Gastroesophageal sphincter (tissue), 4 donors: ENCODE measurements around the gene XXYLT1. TPM values are rescaled to one million over a fixed set of nuclear protein-coding genes. Genes with fewer than 3 reads are reported as not detected.

Source experiments
- ATAC-seq: fragments of 150-250 bp; one replicate; pipeline ENCODE4 v1.9.1; 2016; ENCODE audit warnings: mild to moderate bottlenecking, moderate library complexity
- H3K27ac ChIP-seq, 4 donors: fragments of 200-600 bp; sonication (generic) in 3 of 4; 1 replicate in 3 of 4; 2 replicates in 1 of 4; pipeline ENCODE4 v1.5.1; 2016 to 2019
- H3K27me3 ChIP-seq: fragments of 200-600 bp; sonication (generic); one replicate; pipeline ENCODE4 v1.5.1; 2019
- H3K36me3 ChIP-seq, 2 donors: fragments of 200-600 bp; sonication (generic); one replicate each; pipeline ENCODE4 v1.5.1; 2019; ENCODE audit warnings: control low read depth in 1 of 2
- H3K4me1 ChIP-seq, 3 donors: fragments of 200-600 bp; sonication (generic); 1 replicate in 2 of 3; 2 replicates in 1 of 3; pipeline ENCODE4 v1.5.1; 2016 to 2019; ENCODE audit warnings: control low read depth in 2 of 3
- H3K4me3 ChIP-seq, 2 donors: fragments of 200-600 bp; sonication (generic); one replicate each; pipeline ENCODE4 v1.5.1; 2019; ENCODE audit warnings: mild to moderate bottlenecking in 1 of 2, moderate library complexity in 1 of 2
- H3K9me3 ChIP-seq, 3 donors: fragments of 200-600 bp; sonication (generic); one replicate each; pipeline ENCODE4 v1.5.1; 2017 to 2019; ENCODE audit warnings: control low read depth in 2 of 3
- EP300 ChIP-seq: sonication (generic); formaldehyde crosslinking; IDR thresholded peaks from one replicate; pipeline ENCODE4 v1.6.1; 2017; ENCODE audit warnings: antibody characterized with exemption, mild to moderate bottlenecking
- POLR2A ChIP-seq, 2 donors: fragments of 450-650 bp; IDR thresholded peaks; one replicate each; pipeline ENCODE4 v1.6.1; 2017; ENCODE audit warnings: antibody characterized with exemption in 2 of 2, mild to moderate bottlenecking in 2 of 2, moderate library complexity in 1 of 2
- POLR2AphosphoS5 ChIP-seq: sonication (generic); formaldehyde crosslinking; IDR thresholded peaks from one replicate; pipeline ENCODE4 v1.6.1; 2017; ENCODE audit warnings: antibody characterized with exemption
- WGBS, 2 donors: methylation state at CpG; one replicate each; pipeline ENCODE4 v1.1.5; 2018; ENCODE audit warnings: low coverage in 1 of 2; 5-methylcytosine and 5-hydroxymethylcytosine counted together
- total RNA-seq, 4 donors: library from RNA; depleted of rRNA; stranded (reverse); fragments of >200 nt; gene quantifications; one replicate each; pipeline ENCODE4 v1.1.0, GENCODE V29; 2016
- TF ChIP-seq, protein P1 (sequence below), 4 experiments: fragments of 200-600 bp in 2 of 4; fragments of 450-650 bp in 2 of 4; sonication (generic) in 1 of 4; IDR thresholded peaks; one replicate each; pipeline ENCODE4 v1.5.1; 2017 to 2019; ENCODE audit warnings: antibody characterized with exemption in 4 of 4, mild to moderate bottlenecking in 2 of 4, moderate library complexity in 2 of 4

Gene XXYLT1
- total RNA-seq, 4 donors from 2014 or later: 10.1 to 14.0 (median 12.5) TPM

DNA sequence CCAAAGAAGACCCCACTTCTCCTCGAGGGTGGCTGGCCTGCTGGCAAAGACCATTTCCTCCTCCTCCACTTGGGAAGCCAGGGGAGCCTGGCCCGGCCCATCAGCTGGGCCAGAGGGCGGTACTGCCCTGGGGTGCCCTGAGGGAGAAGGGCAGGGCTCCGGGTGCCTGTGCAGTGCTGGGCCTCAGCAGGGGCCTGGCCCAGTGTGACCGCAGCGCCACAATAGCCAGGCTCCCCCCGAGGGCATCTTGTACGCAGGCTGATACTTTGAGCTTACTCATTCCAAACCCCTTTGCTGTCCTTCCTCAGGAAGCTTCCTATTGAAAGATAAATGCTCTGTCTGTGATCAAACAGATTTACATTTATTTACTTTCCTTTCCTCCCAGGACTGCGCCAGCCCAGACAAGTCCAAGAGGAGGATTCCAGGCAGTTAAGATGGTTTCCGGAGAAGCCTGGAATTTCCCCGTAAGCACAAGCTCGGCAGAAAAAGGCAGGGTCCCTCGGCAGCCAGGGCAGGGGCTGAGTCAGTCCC lies 240.1 kb downstream of the XXYLT1 start:
- H3K4me3 ChIP-seq: no peak overlapping the region
- peak overlapping the region in 3 of 4 donors; percentile 38 to 66 (median 60) for H3K27ac ChIP-seq
- H3K9me3 ChIP-seq: no peaks in the 10 kb centered on the region
- H3K4me1 ChIP-seq: no peaks in the 10 kb centered on the region
- peak; percentile 47 for ATAC-seq
- peaks cover 3% of the 10 kb centered on the region for H3K27me3 ChIP-seq
- no peaks in the 10 kb centered on the region for H3K36me3 ChIP-seq
- TF ChIP-seq, protein P1, sequence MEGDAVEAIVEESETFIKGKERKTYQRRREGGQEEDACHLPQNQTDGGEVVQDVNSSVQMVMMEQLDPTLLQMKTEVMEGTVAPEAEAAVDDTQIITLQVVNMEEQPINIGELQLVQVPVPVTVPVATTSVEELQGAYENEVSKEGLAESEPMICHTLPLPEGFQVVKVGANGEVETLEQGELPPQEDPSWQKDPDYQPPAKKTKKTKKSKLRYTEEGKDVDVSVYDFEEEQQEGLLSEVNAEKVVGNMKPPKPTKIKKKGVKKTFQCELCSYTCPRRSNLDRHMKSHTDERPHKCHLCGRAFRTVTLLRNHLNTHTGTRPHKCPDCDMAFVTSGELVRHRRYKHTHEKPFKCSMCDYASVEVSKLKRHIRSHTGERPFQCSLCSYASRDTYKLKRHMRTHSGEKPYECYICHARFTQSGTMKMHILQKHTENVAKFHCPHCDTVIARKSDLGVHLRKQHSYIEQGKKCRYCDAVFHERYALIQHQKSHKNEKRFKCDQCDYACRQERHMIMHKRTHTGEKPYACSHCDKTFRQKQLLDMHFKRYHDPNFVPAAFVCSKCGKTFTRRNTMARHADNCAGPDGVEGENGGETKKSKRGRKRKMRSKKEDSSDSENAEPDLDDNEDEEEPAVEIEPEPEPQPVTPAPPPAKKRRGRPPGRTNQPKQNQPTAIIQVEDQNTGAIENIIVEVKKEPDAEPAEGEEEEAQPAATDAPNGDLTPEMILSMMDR (IDR thresholded peaks at IDR 0.05): no peak
- no peak for TF ChIP-seq POLR2AphosphoS5
- no peak for TF ChIP-seq EP300
- no peak for TF ChIP-seq POLR2A (IDR thresholded peaks at IDR 0.05)
- WGBS, 2 donors: 83% methylated on average over 1 of the region's 13 CpGs; no CpG with 5 or more reads in 1 of the 2 donors

DNA sequence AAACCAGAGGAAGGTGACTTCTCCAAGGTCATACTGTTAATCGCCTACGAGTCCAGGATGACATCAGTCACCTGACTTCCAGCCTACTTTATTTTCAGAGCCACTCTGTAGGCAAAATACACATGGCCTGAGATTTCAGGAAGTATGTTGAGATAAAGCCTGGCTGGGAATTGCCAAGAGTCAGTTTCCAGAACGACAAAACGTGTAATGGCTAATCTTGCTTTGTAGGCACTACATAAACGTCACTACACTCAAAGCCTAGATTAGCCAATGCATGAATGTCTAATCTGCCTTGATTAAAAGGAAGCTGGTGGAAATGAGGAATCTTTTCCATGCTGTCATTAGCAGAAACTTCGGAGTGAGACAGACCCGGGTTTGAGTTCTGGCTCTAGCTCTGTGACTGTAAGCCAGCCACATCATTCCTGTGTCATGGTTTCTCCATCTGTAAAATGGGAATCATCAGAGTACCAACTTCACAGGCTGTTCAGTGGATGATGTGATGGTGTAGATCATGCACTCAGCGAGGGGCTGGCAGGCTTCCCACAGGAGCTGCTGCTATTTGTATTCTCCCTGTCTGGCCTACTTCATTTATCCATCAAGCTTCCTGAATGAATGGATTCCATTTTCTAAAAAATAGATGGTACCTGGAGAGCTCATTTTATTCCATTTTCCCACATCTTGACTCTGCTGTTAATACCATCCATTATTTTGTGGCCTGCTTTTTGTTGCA lies 241.9 kb downstream of the XXYLT1 start:
- no peaks in the 10 kb centered on the region for H3K36me3 ChIP-seq
- H3K4me3 ChIP-seq: no peak overlapping the region
- H3K9me3 ChIP-seq: no peaks in the 10 kb centered on the region
- ATAC-seq: peak; percentile 18
- H3K27me3 ChIP-seq: no peaks in the 10 kb centered on the region
- no peaks in the 10 kb centered on the region for H3K4me1 ChIP-seq
- WGBS, 2 donors: 74 to 76% methylated on average over 7 to 8 of the region's 8 CpGs
- TF ChIP-seq POLR2AphosphoS5 (no peak), EP300 (no peak), POLR2A (IDR thresholded peaks at IDR 0.05) (no peak)
- TF ChIP-seq, protein P1 (IDR thresholded peaks at IDR 0.05): no peak
- no peak overlapping the region for H3K27ac ChIP-seq

DNA sequence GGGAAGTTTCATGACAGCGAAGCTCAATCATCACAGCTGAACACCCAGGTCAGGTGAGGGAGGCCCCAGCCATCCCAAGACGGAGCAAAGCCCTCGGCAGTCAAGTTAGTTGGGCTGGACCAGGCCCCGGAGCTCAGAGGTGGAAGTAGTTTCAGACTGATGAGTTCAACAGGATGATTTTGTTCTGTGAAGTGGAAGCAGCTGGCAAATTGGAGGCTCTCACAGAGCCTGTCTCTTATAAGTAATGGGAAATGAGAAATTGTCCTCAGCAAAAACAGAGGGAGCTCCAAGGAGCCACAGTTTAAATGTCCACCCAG lies 245.1 kb downstream of the XXYLT1 start:
- no peak for ATAC-seq
- no peak overlapping the region for H3K27ac ChIP-seq
- H3K4me3 ChIP-seq: no peak overlapping the region
- no peaks in the 10 kb centered on the region for H3K9me3 ChIP-seq
- H3K36me3 ChIP-seq: no peaks in the 10 kb centered on the region
- no peaks in the 10 kb centered on the region for H3K27me3 ChIP-seq
- H3K4me1 ChIP-seq: no peaks in the 10 kb centered on the region
- 40% methylated on average over 1 of the region's 4 CpGs; no CpG with 5 or more reads in 1 of the 2 donors for WGBS, 2 donors
- no peak for TF ChIP-seq POLR2AphosphoS5
- TF ChIP-seq EP300: no peak
- no peak for TF ChIP-seq POLR2A (IDR thresholded peaks at IDR 0.05)
- TF ChIP-seq, protein P1 (IDR thresholded peaks at IDR 0.05): no peak

DNA sequence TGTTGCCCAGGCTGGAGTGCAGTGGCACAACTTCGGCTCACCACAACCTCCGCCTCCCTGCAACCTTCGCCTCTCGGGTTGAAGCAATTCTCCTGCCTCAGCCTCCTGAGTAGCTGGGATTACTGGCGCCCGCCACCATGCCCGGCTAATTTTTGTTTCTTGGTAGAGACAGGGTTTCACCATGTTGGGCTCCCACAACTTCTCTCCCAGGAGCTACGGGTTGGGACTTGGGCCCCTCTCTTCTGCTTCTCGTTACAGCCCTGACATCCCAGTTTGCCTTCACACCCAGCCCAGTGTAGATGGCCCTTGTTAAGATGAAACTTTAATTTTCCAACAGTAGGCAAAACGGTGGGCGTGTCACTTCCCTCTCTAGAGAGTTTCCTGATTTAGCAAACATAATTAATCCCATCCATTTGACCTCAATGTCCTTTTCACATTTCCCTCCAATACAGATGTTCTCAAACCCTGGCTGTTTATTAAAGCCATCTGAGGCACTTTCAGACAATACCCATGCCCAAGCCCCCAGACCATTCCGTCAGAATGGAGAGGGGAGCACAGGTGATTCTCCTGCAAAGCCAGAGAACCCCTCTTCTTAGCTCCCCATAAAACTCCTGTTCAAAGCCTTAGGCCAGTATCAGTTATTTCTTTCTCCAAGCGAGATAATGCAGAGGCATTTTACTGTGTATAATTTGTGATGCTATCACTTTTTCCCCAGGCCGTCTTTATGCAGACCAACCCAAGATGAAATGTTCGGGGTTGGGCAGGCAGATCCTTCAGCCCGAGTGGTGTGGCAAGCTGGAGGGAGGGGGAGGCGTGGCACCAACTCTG lies 245.7 kb downstream of the XXYLT1 start:
- no peaks in the 10 kb centered on the region for H3K4me1 ChIP-seq
- H3K9me3 ChIP-seq: no peaks in the 10 kb centered on the region
- no peak for ATAC-seq
- H3K36me3 ChIP-seq: no peaks in the 10 kb centered on the region
- WGBS, 2 donors: 87 to 97% methylated on average over 9 to 12 of the region's 17 CpGs
- TF ChIP-seq, protein P1 (IDR thresholded peaks at IDR 0.05): no peak
- no peak for TF ChIP-seq POLR2A (IDR thresholded peaks at IDR 0.05)
- no peak for TF ChIP-seq EP300
- TF ChIP-seq POLR2AphosphoS5: no peak
- no peak overlapping the region for H3K4me3 ChIP-seq
- no peak overlapping the region for H3K27ac ChIP-seq
- H3K27me3 ChIP-seq: peaks cover under 1% of the 10 kb centered on the region
